Measurements from ENCODE around the gene CEP120. TPM values are rescaled to one million over a fixed set of nuclear protein-coding genes. Genes with fewer than 3 reads are reported as not detected.
A peak's percentile ranks its signal among the peaks of the same experiment; 100 is the strongest.

The CEP120 gene
- total and polyA plus RNA-seq, 2 experiments from 2014 or later: 4.9 to 16.3 TPM

DNA sequence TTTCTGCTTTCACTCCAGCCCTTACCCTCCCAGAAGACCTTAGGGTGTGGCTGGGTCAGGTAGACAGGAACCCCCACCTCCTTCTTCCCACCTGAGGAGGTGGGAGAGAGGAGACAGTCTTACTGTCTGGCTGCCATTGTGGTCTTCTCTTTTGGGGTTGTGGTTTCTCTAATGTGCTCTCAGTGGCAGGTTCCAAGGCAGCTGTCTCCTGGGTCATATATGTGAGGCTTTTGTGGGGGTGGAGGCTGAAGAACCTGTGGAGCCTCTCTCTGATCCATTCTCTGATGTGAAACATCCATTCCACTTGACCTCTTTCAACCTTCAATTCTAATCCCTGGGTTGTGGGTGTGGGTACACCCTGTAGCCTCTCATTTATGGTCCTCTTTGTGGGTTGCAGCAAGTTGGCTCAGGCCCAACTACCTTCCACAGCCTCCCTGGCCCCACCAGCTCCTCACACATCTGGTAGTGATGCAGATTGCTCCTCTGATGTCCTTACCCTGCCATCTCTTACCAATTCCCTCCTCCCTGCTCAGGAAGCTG, 118.4 kb downstream of the CEP120 start:
- H3K36me3 Mint-ChIP-seq (ENCODE audit: low read depth): no peaks in the 10 kb centered on the region
- ATAC-seq (no peak), DNase-seq (ENCODE audit: low spot score) (no peak)
- no peaks in the 10 kb centered on the region for H3K9me2 ChIP-seq (ENCODE audit: insufficient read depth)
- no peak overlapping the region for H3K4me2 ChIP-seq
- H3K4me1 Mint-ChIP-seq: peaks cover 16% of the 10 kb centered on the region
- H3K4me3 Mint-ChIP-seq: no peak overlapping the region
- no peak overlapping the region for H3K4me3 ChIP-seq
- no peak for TF ChIP-seq CREB1 (CRISPR knock-in tag; IDR thresholded peaks at IDR 0.05; ENCODE audit: low read depth)
- no peak for TF ChIP-seq STAT1 (IDR thresholded peaks at IDR 0.05; ENCODE audit: unreplicated experiment)
- TF ChIP-seq, protein P1, sequence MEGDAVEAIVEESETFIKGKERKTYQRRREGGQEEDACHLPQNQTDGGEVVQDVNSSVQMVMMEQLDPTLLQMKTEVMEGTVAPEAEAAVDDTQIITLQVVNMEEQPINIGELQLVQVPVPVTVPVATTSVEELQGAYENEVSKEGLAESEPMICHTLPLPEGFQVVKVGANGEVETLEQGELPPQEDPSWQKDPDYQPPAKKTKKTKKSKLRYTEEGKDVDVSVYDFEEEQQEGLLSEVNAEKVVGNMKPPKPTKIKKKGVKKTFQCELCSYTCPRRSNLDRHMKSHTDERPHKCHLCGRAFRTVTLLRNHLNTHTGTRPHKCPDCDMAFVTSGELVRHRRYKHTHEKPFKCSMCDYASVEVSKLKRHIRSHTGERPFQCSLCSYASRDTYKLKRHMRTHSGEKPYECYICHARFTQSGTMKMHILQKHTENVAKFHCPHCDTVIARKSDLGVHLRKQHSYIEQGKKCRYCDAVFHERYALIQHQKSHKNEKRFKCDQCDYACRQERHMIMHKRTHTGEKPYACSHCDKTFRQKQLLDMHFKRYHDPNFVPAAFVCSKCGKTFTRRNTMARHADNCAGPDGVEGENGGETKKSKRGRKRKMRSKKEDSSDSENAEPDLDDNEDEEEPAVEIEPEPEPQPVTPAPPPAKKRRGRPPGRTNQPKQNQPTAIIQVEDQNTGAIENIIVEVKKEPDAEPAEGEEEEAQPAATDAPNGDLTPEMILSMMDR (conservative IDR thresholded peaks at IDR 0.05; ENCODE audit: low read depth in 2 of 2): no peak
- TF ChIP-seq POLR2AphosphoS5 (IDR thresholded peaks at IDR 0.05; ENCODE audit: low read depth): no peak
- TF ChIP-seq, protein P2, sequence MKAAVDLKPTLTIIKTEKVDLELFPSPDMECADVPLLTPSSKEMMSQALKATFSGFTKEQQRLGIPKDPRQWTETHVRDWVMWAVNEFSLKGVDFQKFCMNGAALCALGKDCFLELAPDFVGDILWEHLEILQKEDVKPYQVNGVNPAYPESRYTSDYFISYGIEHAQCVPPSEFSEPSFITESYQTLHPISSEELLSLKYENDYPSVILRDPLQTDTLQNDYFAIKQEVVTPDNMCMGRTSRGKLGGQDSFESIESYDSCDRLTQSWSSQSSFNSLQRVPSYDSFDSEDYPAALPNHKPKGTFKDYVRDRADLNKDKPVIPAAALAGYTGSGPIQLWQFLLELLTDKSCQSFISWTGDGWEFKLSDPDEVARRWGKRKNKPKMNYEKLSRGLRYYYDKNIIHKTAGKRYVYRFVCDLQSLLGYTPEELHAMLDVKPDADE (IDR thresholded peaks at IDR 0.05): no peak
- no peak for TF ChIP-seq ZNF331 (CRISPR knock-in tag; IDR thresholded peaks at IDR 0.05; ENCODE audit: low read depth)
- no peak for TF ChIP-seq ZNF114 (CRISPR knock-in tag; IDR thresholded peaks at IDR 0.05)
- TF ChIP-seq, protein P3, sequence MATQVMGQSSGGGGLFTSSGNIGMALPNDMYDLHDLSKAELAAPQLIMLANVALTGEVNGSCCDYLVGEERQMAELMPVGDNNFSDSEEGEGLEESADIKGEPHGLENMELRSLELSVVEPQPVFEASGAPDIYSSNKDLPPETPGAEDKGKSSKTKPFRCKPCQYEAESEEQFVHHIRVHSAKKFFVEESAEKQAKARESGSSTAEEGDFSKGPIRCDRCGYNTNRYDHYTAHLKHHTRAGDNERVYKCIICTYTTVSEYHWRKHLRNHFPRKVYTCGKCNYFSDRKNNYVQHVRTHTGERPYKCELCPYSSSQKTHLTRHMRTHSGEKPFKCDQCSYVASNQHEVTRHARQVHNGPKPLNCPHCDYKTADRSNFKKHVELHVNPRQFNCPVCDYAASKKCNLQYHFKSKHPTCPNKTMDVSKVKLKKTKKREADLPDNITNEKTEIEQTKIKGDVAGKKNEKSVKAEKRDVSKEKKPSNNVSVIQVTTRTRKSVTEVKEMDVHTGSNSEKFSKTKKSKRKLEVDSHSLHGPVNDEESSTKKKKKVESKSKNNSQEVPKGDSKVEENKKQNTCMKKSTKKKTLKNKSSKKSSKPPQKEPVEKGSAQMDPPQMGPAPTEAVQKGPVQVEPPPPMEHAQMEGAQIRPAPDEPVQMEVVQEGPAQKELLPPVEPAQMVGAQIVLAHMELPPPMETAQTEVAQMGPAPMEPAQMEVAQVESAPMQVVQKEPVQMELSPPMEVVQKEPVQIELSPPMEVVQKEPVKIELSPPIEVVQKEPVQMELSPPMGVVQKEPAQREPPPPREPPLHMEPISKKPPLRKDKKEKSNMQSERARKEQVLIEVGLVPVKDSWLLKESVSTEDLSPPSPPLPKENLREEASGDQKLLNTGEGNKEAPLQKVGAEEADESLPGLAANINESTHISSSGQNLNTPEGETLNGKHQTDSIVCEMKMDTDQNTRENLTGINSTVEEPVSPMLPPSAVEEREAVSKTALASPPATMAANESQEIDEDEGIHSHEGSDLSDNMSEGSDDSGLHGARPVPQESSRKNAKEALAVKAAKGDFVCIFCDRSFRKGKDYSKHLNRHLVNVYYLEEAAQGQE (IDR thresholded peaks at IDR 0.05; ENCODE audit: unreplicated experiment): no peak
- H3K27ac ChIP-seq (ENCODE audit: low read depth): no peak overlapping the region
- no peaks in the 10 kb centered on the region for H3F3A ChIP-seq (replicated peaks; ENCODE audit: low read depth)
- H3K4me1 ChIP-seq (ENCODE audit: insufficient read depth): peaks cover 13% of the 10 kb centered on the region
- H3K79me2 ChIP-seq (replicated peaks; ENCODE audit: insufficient read depth): no peaks in the 10 kb centered on the region
- no peaks in the 10 kb centered on the region for H3K36me3 ChIP-seq (ENCODE audit: insufficient read depth)
- H3K27ac Mint-ChIP-seq: no peak overlapping the region
- H3K27me3 ChIP-seq (ENCODE audit: insufficient read depth): no peaks in the 10 kb centered on the region
- H3K27me3 Mint-ChIP-seq (ENCODE audit: insufficient read depth, low read depth, poor library complexity): peaks cover 3% of the 10 kb centered on the region
- no peak overlapping the region for H2AFZ ChIP-seq
- peaks cover 2% of the 10 kb centered on the region; the same call in 1 of the 3 replicates for H3K9me3 Mint-ChIP-seq
- H4K20me1 ChIP-seq (replicated peaks; ENCODE audit: insufficient read depth): no peaks in the 10 kb centered on the region

DNA sequence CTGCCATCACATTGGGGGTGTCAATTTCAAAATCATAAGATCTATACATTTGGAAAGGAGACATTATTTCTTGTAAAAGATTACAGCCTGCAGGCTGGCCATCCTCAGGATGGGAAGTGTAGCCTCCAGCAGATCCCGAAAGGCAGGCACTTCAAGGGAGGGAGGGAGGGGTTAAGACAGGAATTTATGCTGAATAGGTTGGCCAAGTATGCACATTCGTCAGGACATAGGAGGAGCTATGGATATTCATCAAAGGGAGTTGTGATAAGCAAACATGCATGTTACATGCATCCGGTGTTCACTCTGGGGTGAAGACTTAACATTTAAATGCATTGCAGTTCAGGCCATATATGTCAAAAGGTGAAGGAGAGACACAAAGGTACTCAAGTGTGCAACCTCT, 119.4 kb downstream of the CEP120 start:
- H3K27me3 Mint-ChIP-seq (ENCODE audit: insufficient read depth, low read depth, poor library complexity): peaks cover 3% of the 10 kb centered on the region
- no peaks in the 10 kb centered on the region for H3K36me3 Mint-ChIP-seq (ENCODE audit: low read depth)
- no peaks in the 10 kb centered on the region for H3K79me2 ChIP-seq (replicated peaks; ENCODE audit: insufficient read depth)
- H3K27ac Mint-ChIP-seq: no peak overlapping the region
- DNase-seq (ENCODE audit: low spot score): peak; percentile 53
- peaks cover 21% of the 10 kb centered on the region for H3K4me1 Mint-ChIP-seq
- no peaks in the 10 kb centered on the region for H3K27me3 ChIP-seq (ENCODE audit: insufficient read depth)
- no peak overlapping the region for H3K4me2 ChIP-seq
- H3K27ac ChIP-seq (ENCODE audit: low read depth): no peak overlapping the region
- H3K36me3 ChIP-seq (ENCODE audit: insufficient read depth): no peaks in the 10 kb centered on the region
- no peak overlapping the region for H3K4me3 ChIP-seq
- H3K9me3 Mint-ChIP-seq: peaks cover 2% of the 10 kb centered on the region; the same call in 1 of the 3 replicates
- H2AFZ ChIP-seq: no peak overlapping the region
- no peaks in the 10 kb centered on the region for H4K20me1 ChIP-seq (replicated peaks; ENCODE audit: insufficient read depth)
- H3K4me3 Mint-ChIP-seq: no peak overlapping the region
- H3K4me1 ChIP-seq (ENCODE audit: insufficient read depth): peaks cover 13% of the 10 kb centered on the region
- no peaks in the 10 kb centered on the region for H3K9me2 ChIP-seq (ENCODE audit: insufficient read depth)
- peak; percentile 77 for ATAC-seq
- no peaks in the 10 kb centered on the region for H3F3A ChIP-seq (replicated peaks; ENCODE audit: low read depth)
- TF ChIP-seq POLR2AphosphoS5 (IDR thresholded peaks at IDR 0.05; ENCODE audit: low read depth) (no peak), EZH2 (IDR thresholded peaks at IDR 0.05; ENCODE audit: low read depth, unreplicated experiment) (no peak), EZH2phosphoT487 (IDR thresholded peaks at IDR 0.05; ENCODE audit: unreplicated experiment) (no peak), STAT1 (IDR thresholded peaks at IDR 0.05; ENCODE audit: unreplicated experiment) (no peak), ZNF331 (CRISPR knock-in tag; IDR thresholded peaks at IDR 0.05; ENCODE audit: low read depth) (no peak), NANOG (IDR thresholded peaks at IDR 0.05; ENCODE audit: borderline replicate concordance) (no peak), ZNF114 (CRISPR knock-in tag; IDR thresholded peaks at IDR 0.05) (no peak), CREB1 (CRISPR knock-in tag; IDR thresholded peaks at IDR 0.05; ENCODE audit: low read depth) (no peak), JUNB (IDR thresholded peaks at IDR 0.05; ENCODE audit: unreplicated experiment) (no peak)
- TF ChIP-seq, protein P3 (IDR thresholded peaks at IDR 0.05; ENCODE audit: unreplicated experiment): no peak
- TF ChIP-seq, protein P2 (IDR thresholded peaks at IDR 0.05): no peak

Measured in GM23338 (cell line).